Measurements from ENCODE around the gene GFPT2.

DNA sequence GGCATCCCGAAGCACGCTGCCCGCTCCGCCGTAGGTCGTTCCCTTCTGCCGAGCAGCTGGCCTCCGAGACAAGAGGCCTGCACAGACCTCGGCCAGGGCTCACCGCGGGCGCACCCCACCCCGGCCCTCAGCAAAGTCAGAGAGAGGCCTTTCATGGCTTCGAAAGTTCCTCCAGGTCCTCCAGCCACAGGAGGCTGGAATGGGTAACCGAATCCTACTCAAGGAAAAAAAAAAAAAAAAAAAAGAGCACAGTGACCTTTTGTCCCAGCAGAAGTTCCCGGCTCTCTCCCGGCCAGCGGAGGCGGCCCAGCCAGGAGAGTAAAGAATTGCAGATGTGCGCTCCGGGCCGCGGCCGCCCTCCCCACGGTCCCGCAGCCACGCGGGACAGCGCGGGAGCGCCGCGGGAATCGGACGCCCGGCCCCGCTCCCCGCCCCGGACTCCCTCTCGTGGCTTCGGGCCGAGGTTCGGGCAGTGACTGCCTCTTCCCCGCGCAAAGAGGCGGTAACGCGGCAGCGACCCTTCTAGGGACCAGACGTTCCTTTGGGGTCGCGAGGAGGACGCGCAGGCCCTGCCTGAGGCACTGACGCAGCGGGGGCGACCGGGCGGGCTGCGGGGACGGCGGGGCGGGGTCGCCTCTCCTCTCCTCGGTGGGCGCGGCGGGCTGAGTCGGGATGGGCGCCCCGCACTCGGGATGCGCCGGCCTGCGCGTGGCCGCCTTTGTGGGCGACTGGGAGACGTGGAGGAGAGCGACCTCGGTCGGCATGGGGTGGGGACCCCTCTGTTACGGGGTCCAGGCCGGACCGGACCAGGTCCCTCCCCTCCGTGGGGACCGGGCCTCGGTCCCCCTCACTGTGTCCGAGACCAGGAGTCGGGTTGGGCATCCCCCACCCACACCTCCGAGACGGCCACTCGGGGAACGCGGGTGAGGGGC lies 754 bp downstream of the GFPT2 start:
- no peak for TF ChIP-seq ZNF274 (IDR thresholded peaks at IDR 0.05; ENCODE audit: low read depth, low read length)
- TF ChIP-seq YY1 (IDR thresholded peaks at IDR 0.05; ENCODE audit: insufficient read depth, insufficient read length), result no peak
- no peak for TF ChIP-seq SUZ12 (IDR thresholded peaks at IDR 0.05; ENCODE audit: extremely low read depth, insufficient read depth, insufficient read length)

Data from NT2/D1 (cell line).